Activated T-helper 2 cell treated with anti-CD3 and anti-CD28 coated beads, Interferon-gamma antibody, Interleukin-2, Interleukin-4, amounts not matched to agents 10 μg/mL and 5 μg/mL and 100 μg/mL, durations not matched to agents 14 hours and 24 hours and 36 hours (primary cell): ENCODE data around the gene ZNF609. TPM values are rescaled to one million over a fixed set of nuclear protein-coding genes. Genes with fewer than 3 reads are reported as not detected.
A peak's percentile ranks its signal among the peaks of the same experiment; 100 is the strongest.

ENCODE experiments used
- DNase-seq: peaks from one replicate; pipeline ENCODE4 v3.0.0; 2021; ENCODE audit warnings: low spot score
- H3K27ac Mint-ChIP-seq: one replicate; pipeline ENCODE4 v1.8.0; 2021; ENCODE audit warnings: mixed read lengths
- H3K27me3 Mint-ChIP-seq: one replicate; pipeline ENCODE4 v1.8.0; 2021; ENCODE audit warnings: low read depth, mixed read lengths
- H3K36me3 Mint-ChIP-seq: one replicate; pipeline ENCODE4 v1.8.0; 2021; ENCODE audit warnings: low read depth, mixed read lengths
- H3K4me1 Mint-ChIP-seq: one replicate; pipeline ENCODE4 v1.8.0; 2021; ENCODE audit warnings: low read depth, mixed read lengths
- H3K4me3 Mint-ChIP-seq: one replicate; pipeline ENCODE4 v1.8.0; 2021; ENCODE audit warnings: low read depth, mild to moderate bottlenecking, moderate library complexity, mixed read lengths
- H3K9me3 Mint-ChIP-seq: one replicate; pipeline ENCODE4 v1.8.0; 2021; ENCODE audit warnings: mixed read lengths
- intact Hi-C: fragments of 100-400 bp; cut with micrococcal nuclease; formaldehyde crosslinking; loops from one replicate; pipeline ENCODE4 v1.15.1; 2023
- total RNA-seq: library from RNA; stranded (reverse); gene quantifications from 2 replicates; pipeline ENCODE4 v1.2.3, GENCODE V29; 2022

Gene ZNF609
- total RNA-seq, 1 donor from 2014 or later: 50.9 TPM

DNA sequence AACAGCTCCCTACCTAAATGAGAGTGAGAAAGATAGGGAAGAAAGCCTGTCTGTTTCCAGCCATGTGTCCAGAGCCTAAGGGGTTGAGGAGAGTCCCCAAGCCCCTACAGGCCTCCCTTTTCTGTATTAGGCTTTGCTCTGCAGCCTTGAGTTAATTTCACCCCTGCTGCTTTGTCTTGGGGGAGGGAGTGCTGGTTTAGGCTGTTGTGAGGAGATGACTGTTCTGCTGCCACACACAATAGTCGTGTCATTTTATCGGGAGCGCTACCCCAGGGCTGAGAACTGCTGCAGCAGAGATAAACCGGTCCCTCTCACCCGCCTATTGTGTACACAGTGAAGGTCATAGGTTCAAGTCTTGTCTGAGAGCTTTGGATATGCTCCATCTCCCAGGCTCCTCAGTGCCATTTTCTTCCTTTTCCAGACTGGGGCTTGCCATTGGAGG lies 1.4 kb downstream of the ZNF609 start:
- Mint-ChIP-seq H3K27ac (peak overlapping the region; percentile 82), H3K36me3 (peaks cover 19% of the 10 kb centered on the region), H3K4me1 (peaks cover 62% of the 10 kb centered on the region), H3K4me3 (peak overlapping the region; percentile 85), H3K9me3 (no peaks in the 10 kb centered on the region), H3K27me3 (no peaks in the 10 kb centered on the region)
- peak; percentile 14 for DNase-seq
- intact Hi-C loops: loop anchor here (1.0 to 2.0 kb wide), 5 partner anchors 17 to 108 kb away; partner anchors contain the start of genes PCLAF and TRIP4

DNA sequence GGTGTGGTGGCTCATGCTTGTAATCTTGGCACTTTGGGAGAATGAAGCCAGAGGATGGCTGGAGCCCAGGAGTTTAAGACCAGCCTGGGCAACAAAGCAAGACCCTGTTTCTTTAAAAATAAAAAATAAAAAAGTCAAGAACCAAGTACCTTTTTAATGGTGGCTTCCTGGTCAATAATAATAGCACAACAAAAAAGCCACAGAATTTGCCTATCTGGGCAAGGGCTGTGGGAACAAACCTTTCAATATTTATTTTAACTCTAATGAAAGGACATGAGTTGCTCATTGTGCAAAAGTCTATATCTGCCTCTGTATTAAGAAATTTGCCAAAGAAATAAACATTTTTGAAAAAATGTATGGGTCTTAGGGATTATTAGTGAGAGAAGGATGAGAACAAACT lies 2.1 kb downstream of the ZNF609 start:
- DNase-seq: no peak
- Mint-ChIP-seq H3K36me3 (peaks cover 25% of the 10 kb centered on the region), H3K27ac (peak overlapping the region; percentile 82), H3K9me3 (no peaks in the 10 kb centered on the region), H3K4me3 (peak overlapping the region; percentile 85), H3K4me1 (peaks cover 63% of the 10 kb centered on the region), H3K27me3 (no peaks in the 10 kb centered on the region)
- intact Hi-C loops: no loop called here

DNA sequence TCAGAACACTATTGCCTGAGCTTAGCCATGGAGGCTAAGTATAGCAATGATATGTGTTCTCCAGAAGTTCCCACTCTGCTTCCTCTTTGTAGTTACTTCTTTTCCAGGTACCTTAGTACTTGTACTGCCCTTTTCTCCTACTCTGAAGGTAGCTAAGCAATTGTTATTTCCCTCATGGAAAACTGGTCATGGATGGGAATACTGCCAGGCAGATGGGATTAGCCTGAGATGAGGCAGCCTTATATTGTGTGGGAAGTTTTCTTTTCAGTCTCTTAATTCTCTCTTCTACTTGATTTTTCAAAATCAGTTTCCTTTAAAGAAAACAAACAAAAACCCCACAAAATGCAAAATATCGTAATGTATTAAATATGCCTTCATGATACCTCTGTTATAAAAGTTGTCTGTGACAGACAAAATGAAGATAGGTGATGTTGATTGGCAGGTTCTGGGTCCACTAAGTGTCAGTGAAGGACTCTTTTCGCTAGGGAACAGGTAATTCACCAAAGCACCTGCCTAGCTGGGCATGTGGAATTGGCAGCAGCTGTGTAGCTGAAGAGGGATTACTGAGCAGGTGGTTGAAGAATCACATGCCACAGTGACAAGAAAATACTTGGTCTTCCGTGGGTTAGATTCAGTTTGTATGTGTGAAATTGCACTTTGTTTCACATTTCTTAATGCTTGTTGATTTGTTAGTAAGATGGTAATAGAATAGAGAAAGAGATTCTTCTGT lies 4.1 kb downstream of the ZNF609 start:
- Mint-ChIP-seq H3K36me3 (peaks cover 39% of the 10 kb centered on the region), H3K27me3 (no peaks in the 10 kb centered on the region), H3K9me3 (no peaks in the 10 kb centered on the region), H3K27ac (peak overlapping the region; percentile 26), H3K4me3 (no peak overlapping the region), H3K4me1 (peaks cover 64% of the 10 kb centered on the region)
- no peak for DNase-seq
- intact Hi-C loops: no loop called here

DNA sequence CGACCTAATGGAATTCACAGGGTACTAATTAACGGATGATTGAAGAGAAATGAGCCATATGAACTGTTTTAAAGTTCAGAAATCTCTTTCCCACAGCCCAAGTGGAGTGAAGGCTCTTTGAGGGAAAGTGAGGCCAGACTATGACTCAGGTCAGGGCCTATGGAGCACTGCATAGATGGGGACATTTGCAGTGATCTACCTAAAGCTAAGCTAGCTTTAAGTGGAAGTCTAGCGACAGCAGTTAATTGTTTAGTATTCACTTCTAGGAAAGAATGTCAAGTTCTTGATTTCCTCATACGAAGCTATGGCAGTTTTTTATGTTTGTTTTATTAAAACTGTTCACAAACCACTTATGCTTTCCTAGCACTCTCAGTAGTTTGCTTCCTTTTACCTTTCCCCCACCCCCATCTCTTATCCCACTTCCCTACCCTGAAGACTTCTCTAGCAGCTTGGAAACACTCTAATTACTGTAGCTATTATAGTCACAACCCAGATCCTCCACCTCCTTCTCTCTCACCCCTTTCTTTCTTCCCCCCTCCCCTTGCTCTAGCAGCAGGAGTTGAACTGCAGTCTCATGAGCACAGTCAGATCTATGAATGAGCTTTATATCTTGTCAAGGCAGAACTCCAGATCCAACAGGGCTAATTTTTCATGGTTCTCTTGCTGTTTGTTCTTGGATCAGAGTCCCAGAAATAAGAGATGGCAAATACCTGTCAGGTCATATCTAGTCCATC lies 6.2 kb downstream of the ZNF609 start:
- H3K4me3 Mint-ChIP-seq: no peak overlapping the region
- H3K27ac Mint-ChIP-seq: peak overlapping the region; percentile 4
- no peaks in the 10 kb centered on the region for H3K9me3 Mint-ChIP-seq
- H3K4me1 Mint-ChIP-seq: peaks cover 51% of the 10 kb centered on the region
- H3K27me3 Mint-ChIP-seq: no peaks in the 10 kb centered on the region
- H3K36me3 Mint-ChIP-seq: peaks cover 50% of the 10 kb centered on the region
- DNase-seq: no peak
- intact Hi-C loops: no loop called here

DNA sequence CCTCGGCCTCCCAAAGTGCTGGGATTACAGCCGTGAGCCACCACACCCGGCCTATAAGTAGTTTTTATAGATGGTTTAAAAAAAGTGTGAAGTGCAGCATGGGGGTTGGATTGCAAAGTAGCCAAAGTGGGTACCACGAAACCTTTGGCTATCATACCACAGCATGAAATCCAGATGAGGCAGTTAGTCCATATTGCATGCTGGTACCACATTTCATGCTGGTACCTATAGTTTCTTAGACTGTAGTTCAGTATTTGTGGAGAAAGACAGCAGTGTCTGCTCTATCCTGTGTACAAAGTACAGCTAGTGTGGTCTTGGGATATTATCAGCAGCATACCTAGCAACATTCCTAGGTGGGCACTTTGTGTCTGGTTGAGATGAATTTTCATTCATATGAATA lies 11.8 kb downstream of the ZNF609 start:
- Mint-ChIP-seq H3K27ac (no peak overlapping the region), H3K4me1 (peaks cover 28% of the 10 kb centered on the region), H3K27me3 (no peaks in the 10 kb centered on the region), H3K9me3 (no peaks in the 10 kb centered on the region), H3K4me3 (no peak overlapping the region), H3K36me3 (peaks cover 49% of the 10 kb centered on the region)
- DNase-seq: no peak
- intact Hi-C loops: no loop called here

DNA sequence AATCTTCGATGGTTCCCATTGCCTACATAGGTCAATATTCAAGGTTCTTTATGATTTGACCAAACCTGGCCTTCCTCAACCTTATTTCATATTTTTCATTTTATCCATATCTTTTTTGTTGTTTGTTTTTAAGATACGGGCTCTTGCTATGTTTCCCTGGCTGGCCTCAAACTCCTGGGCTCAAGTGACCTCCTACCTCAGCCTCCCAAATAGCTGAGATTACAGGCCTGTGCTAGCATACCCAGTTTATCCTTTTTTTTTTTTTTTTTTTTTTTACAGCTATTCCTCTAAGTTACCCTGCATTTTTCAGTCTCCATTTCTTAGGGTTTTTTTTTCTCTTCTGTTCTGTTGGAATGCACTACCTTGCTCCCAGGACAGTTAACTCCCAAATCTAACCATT lies 14.5 kb downstream of the ZNF609 start:
- DNase-seq: no peak
- H3K36me3 Mint-ChIP-seq: peaks cover 29% of the 10 kb centered on the region
- H3K9me3 Mint-ChIP-seq: no peaks in the 10 kb centered on the region
- no peaks in the 10 kb centered on the region for H3K27me3 Mint-ChIP-seq
- intact Hi-C loops: no loop called here
- H3K27ac Mint-ChIP-seq: no peak overlapping the region
- no peak overlapping the region for H3K4me3 Mint-ChIP-seq
- peaks cover 24% of the 10 kb centered on the region for H3K4me1 Mint-ChIP-seq

DNA sequence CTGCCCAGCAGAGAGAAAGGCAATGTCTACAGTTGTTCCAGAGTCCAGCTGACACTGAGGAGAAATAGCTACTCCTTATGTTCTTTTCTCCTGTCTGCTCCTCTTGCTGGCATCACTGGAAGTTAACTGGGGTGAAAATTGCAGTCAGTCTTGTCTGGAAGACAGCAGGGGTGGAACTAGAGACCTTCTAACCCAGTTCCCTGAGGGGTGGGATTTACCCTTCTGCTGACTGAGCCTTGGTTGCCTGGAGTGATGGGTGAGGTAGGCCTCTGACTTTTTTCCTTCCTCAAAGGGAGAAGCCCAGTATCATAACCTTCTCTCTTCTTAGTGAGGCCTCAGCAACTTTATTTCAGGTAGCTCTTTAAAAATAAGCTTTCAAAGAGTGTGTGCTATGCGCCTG lies 16.2 kb downstream of the ZNF609 start:
- H3K27me3 Mint-ChIP-seq: no peaks in the 10 kb centered on the region
- no peak overlapping the region for H3K4me3 Mint-ChIP-seq
- intact Hi-C loops: no loop called here
- H3K36me3 Mint-ChIP-seq: peaks cover 29% of the 10 kb centered on the region
- DNase-seq: no peak
- H3K9me3 Mint-ChIP-seq: no peaks in the 10 kb centered on the region
- peak overlapping the region; percentile 5 for H3K27ac Mint-ChIP-seq
- H3K4me1 Mint-ChIP-seq: peaks cover 27% of the 10 kb centered on the region

DNA sequence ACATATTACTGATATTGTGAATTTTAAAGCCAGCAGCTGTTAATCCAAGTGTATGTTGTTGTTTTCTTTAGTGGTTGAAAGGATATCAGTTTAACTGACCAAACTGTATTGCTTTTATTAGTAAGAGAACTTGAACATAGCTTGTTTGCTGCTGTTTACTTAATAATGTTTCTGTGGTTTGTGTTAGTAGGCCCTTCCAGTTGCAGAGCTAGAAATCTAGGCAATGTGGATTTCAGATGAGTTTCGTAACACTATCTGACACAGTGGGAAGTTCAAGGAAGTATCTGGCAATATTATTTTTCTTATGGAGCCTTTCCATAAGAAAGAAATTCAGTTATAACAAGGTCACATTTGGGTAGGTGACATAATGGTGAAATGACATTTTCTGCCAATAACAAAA lies 18.5 kb downstream of the ZNF609 start:
- no peak overlapping the region for H3K27ac Mint-ChIP-seq
- no peaks in the 10 kb centered on the region for H3K9me3 Mint-ChIP-seq
- no peak for DNase-seq
- H3K27me3 Mint-ChIP-seq: no peaks in the 10 kb centered on the region
- no peak overlapping the region for H3K4me3 Mint-ChIP-seq
- peaks cover 27% of the 10 kb centered on the region for H3K36me3 Mint-ChIP-seq
- intact Hi-C loops: no loop called here
- peaks cover 28% of the 10 kb centered on the region for H3K4me1 Mint-ChIP-seq

DNA sequence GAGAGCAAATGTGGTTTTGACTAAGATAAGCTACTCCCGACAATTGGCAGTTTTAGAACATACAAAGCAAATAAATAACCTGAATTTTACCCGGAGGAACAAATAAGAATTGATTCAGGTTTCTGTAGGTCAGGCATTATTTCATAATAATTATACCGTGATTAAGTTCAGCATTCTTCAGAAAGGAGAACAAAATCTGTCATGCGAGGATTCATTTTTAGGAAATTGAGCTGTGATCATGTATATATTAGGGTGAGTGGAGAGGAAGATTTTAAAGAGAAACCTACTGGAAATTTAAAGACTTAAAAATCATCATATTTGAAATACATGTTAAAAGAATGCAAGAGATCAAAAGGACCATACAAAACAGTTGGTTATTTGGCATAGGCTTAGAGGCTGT lies 20.5 kb downstream of the ZNF609 start:
- H3K27me3 Mint-ChIP-seq: no peaks in the 10 kb centered on the region
- no peak for DNase-seq

DNA sequence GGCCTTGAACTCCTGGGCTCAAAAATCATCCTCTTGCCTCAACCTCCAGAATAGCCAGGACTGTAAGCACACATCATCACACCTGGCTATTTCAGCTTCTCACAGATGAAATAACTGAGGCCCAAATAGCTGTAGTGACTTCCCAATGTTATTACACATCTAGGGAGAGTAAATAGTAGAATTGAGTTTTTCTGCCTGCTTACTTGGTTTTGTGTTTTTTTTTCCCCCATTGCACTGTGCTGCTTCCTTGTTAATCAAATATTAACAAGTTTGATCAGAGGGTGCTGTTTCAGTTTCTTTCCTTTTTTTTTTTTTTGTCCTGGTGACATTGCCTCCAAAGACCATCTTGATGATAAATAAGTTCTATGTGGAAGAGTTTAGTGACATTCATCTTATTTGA lies 23.4 kb downstream of the ZNF609 start:
- Mint-ChIP-seq H3K27ac (no peak overlapping the region), H3K9me3 (no peaks in the 10 kb centered on the region), H3K4me1 (peaks cover 19% of the 10 kb centered on the region), H3K4me3 (no peak overlapping the region), H3K27me3 (no peaks in the 10 kb centered on the region), H3K36me3 (peaks cover 37% of the 10 kb centered on the region)
- DNase-seq: no peak
- intact Hi-C loops: no loop called here

More for the DNA sequence above, 20.5 kb downstream of the ZNF609 start:
- Mint-ChIP-seq H3K36me3 (peaks cover 26% of the 10 kb centered on the region), H3K4me3 (no peak overlapping the region), H3K4me1 (peaks cover 28% of the 10 kb centered on the region), H3K27ac (no peak overlapping the region), H3K9me3 (no peaks in the 10 kb centered on the region)
- intact Hi-C loops: no loop called here

DNA sequence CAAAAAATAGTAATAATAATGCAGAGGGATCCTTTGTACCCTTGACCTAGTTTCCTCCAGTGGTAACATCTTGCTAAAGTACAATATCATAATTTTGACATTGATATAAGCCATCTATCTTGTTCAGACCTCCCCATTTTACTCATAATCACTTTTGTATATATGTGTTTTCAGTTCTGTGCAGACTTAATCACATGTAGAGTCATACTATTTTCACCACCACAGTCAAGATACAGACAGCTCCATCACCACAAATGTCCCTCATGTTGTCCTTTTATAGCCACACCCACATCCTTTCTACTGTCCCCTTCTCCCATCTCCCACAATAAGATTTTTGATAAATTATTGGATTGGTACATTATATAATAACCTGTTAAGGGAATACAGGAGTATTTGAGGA lies 25.4 kb downstream of the ZNF609 start:
- H3K27ac Mint-ChIP-seq: no peak overlapping the region
- no peak for DNase-seq
- H3K27me3 Mint-ChIP-seq: no peaks in the 10 kb centered on the region
- intact Hi-C loops: no loop called here
- H3K9me3 Mint-ChIP-seq: no peaks in the 10 kb centered on the region
- H3K4me3 Mint-ChIP-seq: no peak overlapping the region
- H3K4me1 Mint-ChIP-seq: peaks cover 17% of the 10 kb centered on the region
- H3K36me3 Mint-ChIP-seq: peaks cover 39% of the 10 kb centered on the region

DNA sequence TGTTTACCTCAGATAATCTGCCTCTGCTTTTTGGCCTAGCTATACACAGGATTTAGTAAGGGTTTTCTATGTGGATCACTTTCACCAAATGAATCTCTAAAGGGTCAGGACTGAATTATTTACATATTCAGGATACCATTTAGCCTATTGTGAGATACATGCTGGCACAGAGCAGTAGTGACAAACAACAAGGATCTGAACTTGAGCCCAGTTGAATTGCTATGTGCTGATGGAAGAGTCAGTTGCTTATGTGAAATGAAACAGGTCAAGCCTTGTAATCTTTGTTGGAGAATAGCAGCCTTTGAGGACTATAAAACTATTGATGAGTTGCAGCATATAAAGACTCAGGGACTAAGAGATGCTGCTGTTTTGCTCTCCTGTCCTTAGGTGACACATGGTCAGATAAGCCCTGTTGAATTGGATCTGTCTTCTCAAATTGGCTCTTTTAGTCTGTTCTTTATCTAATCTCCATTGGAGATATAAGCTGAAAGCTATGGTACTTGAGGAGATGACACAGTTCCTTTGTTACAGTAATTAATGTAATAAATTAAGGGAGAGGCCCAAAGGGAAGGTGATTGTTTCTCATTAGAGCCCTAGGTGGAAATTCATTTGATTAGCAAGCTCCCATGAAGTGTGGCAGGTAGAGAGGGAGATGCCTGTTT lies 30.4 kb downstream of the ZNF609 start:
- Mint-ChIP-seq H3K27me3 (no peaks in the 10 kb centered on the region), H3K36me3 (peaks cover 29% of the 10 kb centered on the region), H3K4me3 (no peak overlapping the region), H3K9me3 (no peaks in the 10 kb centered on the region), H3K27ac (no peak overlapping the region), H3K4me1 (peaks cover 19% of the 10 kb centered on the region)
- intact Hi-C loops: no loop called here
- DNase-seq: no peak

DNA sequence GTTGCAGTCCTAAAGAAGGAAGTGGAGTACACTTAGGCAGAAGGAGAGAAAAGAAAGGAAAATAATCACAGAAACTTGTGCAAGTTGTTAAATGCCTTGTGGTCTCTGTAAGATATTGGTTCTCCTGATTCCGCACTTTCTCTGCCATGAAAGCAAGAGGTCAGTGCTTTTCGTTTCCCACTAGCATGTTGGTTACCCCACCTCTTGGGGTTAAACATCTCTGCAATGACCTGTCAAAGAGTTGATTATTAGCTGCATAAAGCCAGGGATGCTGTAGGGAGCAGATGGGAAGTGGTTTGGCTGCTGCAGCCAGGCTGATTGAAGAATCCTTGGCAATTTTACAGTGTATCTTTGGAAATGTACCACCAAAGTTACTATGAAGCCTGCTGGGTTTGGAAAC lies 33.3 kb downstream of the ZNF609 start:
- no peak for DNase-seq
- Mint-ChIP-seq H3K27me3 (no peaks in the 10 kb centered on the region), H3K36me3 (peaks cover 28% of the 10 kb centered on the region), H3K27ac (no peak overlapping the region), H3K9me3 (no peaks in the 10 kb centered on the region), H3K4me1 (peaks cover 21% of the 10 kb centered on the region), H3K4me3 (no peak overlapping the region)
- intact Hi-C loops: no loop called here
